ENCODE data around the gene BCR. TPM values are rescaled to one million over a fixed set of nuclear protein-coding genes. Genes with fewer than 3 reads are reported as not detected.
A peak's percentile ranks its signal among the peaks of the same experiment; 100 is the strongest.

The BCR gene
- total RNA-seq, 1 donor from 2014 or later = 102 TPM

GRCh38 chr22:23220485-23221350, 40.4 kb downstream of the BCR start:
- Mint-ChIP-seq H3K36me3 (ENCODE audit: insufficient read depth) (no peaks in the 10 kb centered on the region), H3K27me3 (no peaks in the 10 kb centered on the region), H3K9me3 (ENCODE audit: low read depth) (no peaks in the 10 kb centered on the region), H3K4me1 (ENCODE audit: low read depth) (peaks cover 72% of the 10 kb centered on the region), H3K4me3 (ENCODE audit: low read depth) (no peak overlapping the region), H3K27ac (peak overlapping the region; percentile 84)
- DNase-seq (ENCODE audit: low spot score, unreplicated experiment) = no peak
- TF ChIP-seq CTCF (IDR thresholded peaks at IDR 0.05; ENCODE audit: unreplicated experiment) = no peak

- Mint-ChIP-seq H3K4me3 (ENCODE audit: low read depth) (no peak overlapping the region), H3K4me1 (ENCODE audit: low read depth) (peaks cover 73% of the 10 kb centered on the region), H3K27me3 (no peaks in the 10 kb centered on the region), H3K9me3 (ENCODE audit: low read depth) (no peaks in the 10 kb centered on the region), H3K27ac (no peak overlapping the region), H3K36me3 (ENCODE audit: insufficient read depth) (no peaks in the 10 kb centered on the region)
- no peak for DNase-seq (ENCODE audit: low spot score, unreplicated experiment)
- TF ChIP-seq CTCF (IDR thresholded peaks at IDR 0.05; ENCODE audit: unreplicated experiment) = no peak
Observed at GRCh38 chr22:23221351-23221804, 41.1 kb downstream of the BCR start.

- TF ChIP-seq CTCF (IDR thresholded peaks at IDR 0.05; ENCODE audit: unreplicated experiment) = no peak
- Mint-ChIP-seq H3K27me3 (no peaks in the 10 kb centered on the region), H3K4me3 (ENCODE audit: low read depth) (no peak overlapping the region), H3K27ac (peak overlapping the region; percentile 15), H3K4me1 (ENCODE audit: low read depth) (peaks cover 69% of the 10 kb centered on the region), H3K9me3 (ENCODE audit: low read depth) (peaks cover 1% of the 10 kb centered on the region), H3K36me3 (ENCODE audit: insufficient read depth) (peaks cover 3% of the 10 kb centered on the region)
- DNase-seq (ENCODE audit: low spot score, unreplicated experiment) = no peak
Observed at GRCh38 chr22:23222033-23222792, 41.9 kb downstream of the BCR start.

GRCh38 chr22:23222793-23223568, 42.7 kb downstream of the BCR start:
- peak overlapping the region; percentile 42 for H3K27ac Mint-ChIP-seq
- no peaks in the 10 kb centered on the region for H3K27me3 Mint-ChIP-seq
- peaks cover 8% of the 10 kb centered on the region for H3K9me3 Mint-ChIP-seq (ENCODE audit: low read depth)
- no peak for DNase-seq (ENCODE audit: low spot score, unreplicated experiment)
- H3K4me3 Mint-ChIP-seq (ENCODE audit: low read depth) = no peak overlapping the region
- no peak for TF ChIP-seq CTCF (IDR thresholded peaks at IDR 0.05; ENCODE audit: unreplicated experiment)
- peaks cover 61% of the 10 kb centered on the region for H3K4me1 Mint-ChIP-seq (ENCODE audit: low read depth)
- H3K36me3 Mint-ChIP-seq (ENCODE audit: insufficient read depth) = peaks cover 11% of the 10 kb centered on the region
